ENCODE measurements around the gene ACAD11. TPM values are rescaled to one million over a fixed set of nuclear protein-coding genes. Genes with fewer than 3 reads are reported as not detected.

Gene ACAD11
- total RNA-seq, 1 experiment from 2014 or later = 15.6 TPM

DNA sequence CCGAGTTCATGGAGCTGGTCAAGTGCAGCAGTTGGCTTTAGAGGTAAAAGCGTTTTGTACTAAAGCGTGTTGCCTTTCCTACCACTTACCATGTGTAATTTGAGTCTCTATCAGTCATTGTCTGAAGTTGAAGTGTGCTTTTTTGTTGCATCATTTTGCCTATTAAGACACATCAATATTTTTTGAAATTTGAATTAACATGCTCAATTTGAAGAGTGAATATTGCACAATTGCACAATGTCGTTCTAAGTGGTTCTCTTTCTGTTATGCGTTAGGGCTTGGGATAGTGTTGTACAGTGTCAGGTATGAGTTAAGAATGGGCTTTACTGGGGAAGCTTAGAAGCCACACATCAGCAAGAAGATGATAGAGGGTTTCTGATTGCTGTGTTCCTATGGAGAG lies 146.6 kb downstream of the ACAD11 start:
- Histone ChIP-seq H2BK15ac (ENCODE audit: low read depth, low read length) (no peak overlapping the region), H3K27me3 (ENCODE audit: insufficient read depth, low read length) (no peaks in the 10 kb centered on the region), H3K79me1 (ENCODE audit: insufficient read depth, low read depth, low read length, poor library complexity, severe bottlenecking) (no peaks in the 10 kb centered on the region), H4K8ac (replicated peaks; ENCODE audit: insufficient read length, low read depth, low read length) (no peak overlapping the region), H2BK20ac (ENCODE audit: low read depth, low read length, poor library complexity, severe bottlenecking) (no peak overlapping the region), H4K91ac (ENCODE audit: insufficient read length, low read depth, low read length) (no peak overlapping the region), H3K27ac (ENCODE audit: insufficient read length, low read depth, low read length) (no peak overlapping the region), H3K9me3 (ENCODE audit: control insufficient read depth, low read depth, low read length) (no peaks in the 10 kb centered on the region), H2AFZ (ENCODE audit: low read length) (no peak overlapping the region), H3K23me2 (ENCODE audit: insufficient read length, low read depth, low read length, poor library complexity, severe bottlenecking) (no peaks in the 10 kb centered on the region), H3K9ac (ENCODE audit: extremely low read depth, insufficient read length, low read length) (no peak overlapping the region), H3K56ac (ENCODE audit: insufficient read length, low read depth, low read length) (no peak overlapping the region), H3K14ac (ENCODE audit: insufficient read depth, low read length) (no peak overlapping the region), H2AK5ac (ENCODE audit: insufficient read length, low read length) (no peak overlapping the region), H3T11ph (ENCODE audit: low read length) (no peak overlapping the region), H2BK5ac (ENCODE audit: insufficient read length, low read length) (no peak overlapping the region), H3K18ac (ENCODE audit: insufficient read length, low read depth, low read length) (no peak overlapping the region), H4K5ac (ENCODE audit: insufficient read length, low read depth, low read length) (no peak overlapping the region), H3K4ac (ENCODE audit: low read depth, low read length) (no peak overlapping the region), H3K4me1 (ENCODE audit: insufficient read depth, low read length) (no peaks in the 10 kb centered on the region), H3K23ac (ENCODE audit: insufficient read length, low read depth, low read length) (no peak overlapping the region), H4K20me1 (ENCODE audit: control insufficient read depth, insufficient read depth, insufficient read length) (no peaks in the 10 kb centered on the region), H3K79me2 (ENCODE audit: insufficient read depth, low read length) (no peaks in the 10 kb centered on the region), H3K4me2 (ENCODE audit: insufficient read depth, insufficient read length, low read length) (no peak overlapping the region), H2BK120ac (ENCODE audit: low read depth, low read length, poor library complexity, severe bottlenecking) (no peak overlapping the region), H2BK12ac (ENCODE audit: insufficient read length, low read depth, low read length) (no peak overlapping the region)
- H3K27me3 Mint-ChIP-seq (ENCODE audit: low read depth) = no peaks in the 10 kb centered on the region
- H3K27ac Mint-ChIP-seq = no peak overlapping the region
- TF ChIP-seq, protein P1, sequence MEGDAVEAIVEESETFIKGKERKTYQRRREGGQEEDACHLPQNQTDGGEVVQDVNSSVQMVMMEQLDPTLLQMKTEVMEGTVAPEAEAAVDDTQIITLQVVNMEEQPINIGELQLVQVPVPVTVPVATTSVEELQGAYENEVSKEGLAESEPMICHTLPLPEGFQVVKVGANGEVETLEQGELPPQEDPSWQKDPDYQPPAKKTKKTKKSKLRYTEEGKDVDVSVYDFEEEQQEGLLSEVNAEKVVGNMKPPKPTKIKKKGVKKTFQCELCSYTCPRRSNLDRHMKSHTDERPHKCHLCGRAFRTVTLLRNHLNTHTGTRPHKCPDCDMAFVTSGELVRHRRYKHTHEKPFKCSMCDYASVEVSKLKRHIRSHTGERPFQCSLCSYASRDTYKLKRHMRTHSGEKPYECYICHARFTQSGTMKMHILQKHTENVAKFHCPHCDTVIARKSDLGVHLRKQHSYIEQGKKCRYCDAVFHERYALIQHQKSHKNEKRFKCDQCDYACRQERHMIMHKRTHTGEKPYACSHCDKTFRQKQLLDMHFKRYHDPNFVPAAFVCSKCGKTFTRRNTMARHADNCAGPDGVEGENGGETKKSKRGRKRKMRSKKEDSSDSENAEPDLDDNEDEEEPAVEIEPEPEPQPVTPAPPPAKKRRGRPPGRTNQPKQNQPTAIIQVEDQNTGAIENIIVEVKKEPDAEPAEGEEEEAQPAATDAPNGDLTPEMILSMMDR (conservative IDR thresholded peaks at IDR 0.05) = no peak
- H3K4me1 Mint-ChIP-seq = no peaks in the 10 kb centered on the region
- no peaks in the 10 kb centered on the region for H3K9me3 Mint-ChIP-seq
- H3K4me3 Mint-ChIP-seq = no peak overlapping the region
- peaks cover 11 to 48% (median 38%) of the 10 kb centered on the region in 3 experiments; a peak in 6 of 7 replicates for H3K36me3 Mint-ChIP-seq (ENCODE audit: insufficient read depth in 1 of 3, low read depth in 3 of 3)
- no peak for DNase-seq
- no CpG with 5 or more reads among the region's 5 CpGs for WGBS (ENCODE audit: extremely low coverage, insufficient read length, low lambda C conversion rate)
